DND-41 (cell line): Measurements from ENCODE around the gene PPM1K.

Experiments used
- ATAC-seq: fragments of 200-7000 bp; cut with Tn5 transposase; 3 replicates; pipeline ENCODE4 v1.9.1; 2021; ENCODE audit warnings: low read depth; ENCODE audit not compliant: insufficient read depth
- DNase-seq: peaks from one replicate; pipeline ENCODE4 v3.0.0-alpha.2; 2020
- H2AFZ ChIP-seq: 2 replicates; pipeline ENCODE4 v1.6.0; 2012; ENCODE audit warnings: low read depth, low read length
- H3K27ac ChIP-seq: 2 replicates; pipeline ENCODE4 v1.5.1; 2012; ENCODE audit warnings: low read length, inconsistent platforms
- H3K27me3 ChIP-seq: fragments of 200-600 bp; sonication (generic); 2 replicates; pipeline ENCODE4 v1.6.0; 2012; ENCODE audit warnings: low read length, mild to moderate bottlenecking, inconsistent platforms; ENCODE audit not compliant: insufficient read depth, poor library complexity
- H3K36me3 ChIP-seq: 2 replicates; pipeline ENCODE4 v1.5.1; 2012; ENCODE audit warnings: low read length, inconsistent platforms; ENCODE audit not compliant: insufficient read depth
- H3K4me1 ChIP-seq: 2 replicates; pipeline ENCODE4 v1.5.1; 2012; ENCODE audit warnings: mild to moderate bottlenecking, low read length; ENCODE audit not compliant: insufficient read depth
- H3K4me2 ChIP-seq: 2 replicates; pipeline ENCODE4 v1.6.0; 2012; ENCODE audit warnings: mild to moderate bottlenecking, moderate library complexity, low read length, inconsistent platforms; ENCODE audit not compliant: insufficient read depth
- H3K4me3 ChIP-seq, 2 experiments: fragments of 200-600 bp in 1 of 2; shearing (Covaris generic) in 1 of 2; 2 replicates each; pipeline ENCODE4 v1.5.1; 2012 to 2016; ENCODE audit warnings: inconsistent platforms in 2 of 2, low read length in 2 of 2, mild to moderate bottlenecking in 2 of 2, low read depth in 1 of 2, moderate library complexity in 1 of 2
- H3K79me2 ChIP-seq: 2 replicates; pipeline ENCODE4 v1.6.0; 2012; ENCODE audit warnings: low read length, inconsistent platforms; ENCODE audit not compliant: insufficient read depth
- H3K9ac ChIP-seq: 2 replicates; pipeline ENCODE4 v1.6.0; 2012; ENCODE audit warnings: low read depth, mild to moderate bottlenecking, inconsistent platforms, low read length, moderate library complexity
- H3K9me3 ChIP-seq: 2 replicates; pipeline ENCODE4 v1.5.1; 2012; ENCODE audit warnings: low read length, moderate library complexity, mild to moderate bottlenecking, inconsistent platforms; ENCODE audit not compliant: insufficient read depth, severe bottlenecking
- H4K20me1 ChIP-seq: 2 replicates; pipeline ENCODE4 v1.6.0; 2012; ENCODE audit warnings: low read length; ENCODE audit not compliant: insufficient read depth
- EZH2 ChIP-seq: IDR thresholded peaks from 3 replicates; pipeline ENCODE4 v1.6.1; 2012; ENCODE audit warnings: borderline replicate concordance, low read depth, mild to moderate bottlenecking, moderate library complexity, low read length, inconsistent platforms; ENCODE audit not compliant: severe bottlenecking
- TF ChIP-seq, protein P1 (sequence below): IDR thresholded peaks from 2 replicates; pipeline ENCODE4 v1.5.1; 2012; ENCODE audit warnings: borderline replicate concordance, low read length, moderate library complexity, mild to moderate bottlenecking; ENCODE audit not compliant: poor library complexity, severe bottlenecking; ENCODE audit errors: extremely low read depth

PPM1K gene

GRCh38 chr4:88217169-88217568 is 67.2 kb downstream of the PPM1K start:
- Histone ChIP-seq H3K27ac (no peak overlapping the region), H3K9me3 (peaks cover under 1% of the 10 kb centered on the region), H3K79me2 (no peaks in the 10 kb centered on the region), H3K4me3 (no peak overlapping the region), H3K27me3 (no peaks in the 10 kb centered on the region), H3K4me2 (no peak overlapping the region), H3K9ac (no peak overlapping the region), H2AFZ (no peak overlapping the region), H3K36me3 (no peaks in the 10 kb centered on the region), H4K20me1 (no peaks in the 10 kb centered on the region), H3K4me1 (peaks cover 3% of the 10 kb centered on the region; the same call in 1 of the 2 replicates)
- no peak for ATAC-seq
- DNase-seq, result no peak
- no peak for TF ChIP-seq EZH2
- TF ChIP-seq, protein P1, sequence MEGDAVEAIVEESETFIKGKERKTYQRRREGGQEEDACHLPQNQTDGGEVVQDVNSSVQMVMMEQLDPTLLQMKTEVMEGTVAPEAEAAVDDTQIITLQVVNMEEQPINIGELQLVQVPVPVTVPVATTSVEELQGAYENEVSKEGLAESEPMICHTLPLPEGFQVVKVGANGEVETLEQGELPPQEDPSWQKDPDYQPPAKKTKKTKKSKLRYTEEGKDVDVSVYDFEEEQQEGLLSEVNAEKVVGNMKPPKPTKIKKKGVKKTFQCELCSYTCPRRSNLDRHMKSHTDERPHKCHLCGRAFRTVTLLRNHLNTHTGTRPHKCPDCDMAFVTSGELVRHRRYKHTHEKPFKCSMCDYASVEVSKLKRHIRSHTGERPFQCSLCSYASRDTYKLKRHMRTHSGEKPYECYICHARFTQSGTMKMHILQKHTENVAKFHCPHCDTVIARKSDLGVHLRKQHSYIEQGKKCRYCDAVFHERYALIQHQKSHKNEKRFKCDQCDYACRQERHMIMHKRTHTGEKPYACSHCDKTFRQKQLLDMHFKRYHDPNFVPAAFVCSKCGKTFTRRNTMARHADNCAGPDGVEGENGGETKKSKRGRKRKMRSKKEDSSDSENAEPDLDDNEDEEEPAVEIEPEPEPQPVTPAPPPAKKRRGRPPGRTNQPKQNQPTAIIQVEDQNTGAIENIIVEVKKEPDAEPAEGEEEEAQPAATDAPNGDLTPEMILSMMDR, result no peak

GRCh38 chr4:88216395-88216794 is 68.0 kb downstream of the PPM1K start:
- Histone ChIP-seq H2AFZ (no peak overlapping the region), H3K4me2 (no peak overlapping the region), H3K9ac (no peak overlapping the region), H3K4me1 (peaks cover 3% of the 10 kb centered on the region; the same call in 1 of the 2 replicates), H4K20me1 (no peaks in the 10 kb centered on the region), H3K9me3 (no peaks in the 10 kb centered on the region), H3K36me3 (no peaks in the 10 kb centered on the region), H3K4me3 (no peak overlapping the region), H3K27me3 (no peaks in the 10 kb centered on the region), H3K79me2 (no peaks in the 10 kb centered on the region), H3K27ac (no peak overlapping the region)
- DNase-seq (no peak), ATAC-seq (no peak)
- no peak for TF ChIP-seq EZH2
- TF ChIP-seq, protein P1, result no peak

- Histone ChIP-seq H4K20me1 (no peaks in the 10 kb centered on the region), H2AFZ (no peak overlapping the region), H3K27me3 (no peaks in the 10 kb centered on the region), H3K36me3 (no peaks in the 10 kb centered on the region), H3K9ac (no peak overlapping the region), H3K4me2 (no peak overlapping the region), H3K79me2 (no peaks in the 10 kb centered on the region), H3K9me3 (no peaks in the 10 kb centered on the region), H3K27ac (no peak overlapping the region), H3K4me3 (no peak overlapping the region), H3K4me1 (peaks cover 3% of the 10 kb centered on the region; the same call in 1 of the 2 replicates)
- TF ChIP-seq, protein P1, result no peak
- no peak for TF ChIP-seq EZH2
- no peak for DNase-seq
- ATAC-seq, result no peak
Observed at GRCh38 chr4:88215351-88215750, 69.0 kb downstream of the PPM1K start.

GRCh38 chr4:88212253-88212561 is 72.2 kb downstream of the PPM1K start:
- no peaks in the 10 kb centered on the region for H3K36me3 ChIP-seq
- no peak overlapping the region for H3K4me3 ChIP-seq
- DNase-seq (no peak), ATAC-seq (peak; percentile 37; the same call in 1 of the 3 replicates)
- no peak overlapping the region for H2AFZ ChIP-seq
- no peak for TF ChIP-seq EZH2
- TF ChIP-seq, protein P1, result no peak
- H3K27ac ChIP-seq, result no peak overlapping the region
- H3K27me3 ChIP-seq, result peaks cover 6% of the 10 kb centered on the region
- H3K79me2 ChIP-seq, result no peaks in the 10 kb centered on the region
- H3K9ac ChIP-seq, result no peak overlapping the region
- no peaks in the 10 kb centered on the region for H3K9me3 ChIP-seq
- no peak overlapping the region for H3K4me2 ChIP-seq
- no peaks in the 10 kb centered on the region for H4K20me1 ChIP-seq
- H3K4me1 ChIP-seq, result no peaks in the 10 kb centered on the region
